ENCODE results near the gene JARID2.

DNA sequence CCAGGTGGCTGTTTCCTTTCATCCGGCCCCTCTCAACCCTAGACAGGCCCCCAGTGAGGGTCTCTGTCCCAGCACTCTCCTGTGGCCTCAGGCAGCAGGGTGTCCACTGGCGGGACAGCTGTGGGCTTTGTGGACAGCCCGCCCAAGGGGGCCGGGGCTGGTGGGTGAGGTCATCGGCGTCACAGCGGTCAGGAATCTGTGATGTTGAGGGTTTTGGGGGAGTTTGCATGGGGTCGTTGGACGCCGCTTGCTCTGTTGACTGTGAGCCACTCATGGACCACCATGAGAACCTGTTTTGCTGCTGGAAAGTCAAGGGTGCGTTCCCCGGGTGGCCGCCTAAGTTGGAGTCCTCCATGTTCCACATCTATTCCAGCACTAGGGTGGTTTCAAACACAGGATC, 270.5 kb downstream of the JARID2 start:
- TF ChIP-seq, protein P1, sequence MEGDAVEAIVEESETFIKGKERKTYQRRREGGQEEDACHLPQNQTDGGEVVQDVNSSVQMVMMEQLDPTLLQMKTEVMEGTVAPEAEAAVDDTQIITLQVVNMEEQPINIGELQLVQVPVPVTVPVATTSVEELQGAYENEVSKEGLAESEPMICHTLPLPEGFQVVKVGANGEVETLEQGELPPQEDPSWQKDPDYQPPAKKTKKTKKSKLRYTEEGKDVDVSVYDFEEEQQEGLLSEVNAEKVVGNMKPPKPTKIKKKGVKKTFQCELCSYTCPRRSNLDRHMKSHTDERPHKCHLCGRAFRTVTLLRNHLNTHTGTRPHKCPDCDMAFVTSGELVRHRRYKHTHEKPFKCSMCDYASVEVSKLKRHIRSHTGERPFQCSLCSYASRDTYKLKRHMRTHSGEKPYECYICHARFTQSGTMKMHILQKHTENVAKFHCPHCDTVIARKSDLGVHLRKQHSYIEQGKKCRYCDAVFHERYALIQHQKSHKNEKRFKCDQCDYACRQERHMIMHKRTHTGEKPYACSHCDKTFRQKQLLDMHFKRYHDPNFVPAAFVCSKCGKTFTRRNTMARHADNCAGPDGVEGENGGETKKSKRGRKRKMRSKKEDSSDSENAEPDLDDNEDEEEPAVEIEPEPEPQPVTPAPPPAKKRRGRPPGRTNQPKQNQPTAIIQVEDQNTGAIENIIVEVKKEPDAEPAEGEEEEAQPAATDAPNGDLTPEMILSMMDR (IDR thresholded peaks at IDR 0.05), result no peak
- no peak for TF ChIP-seq POLR2AphosphoS5 (IDR thresholded peaks at IDR 0.05)

Data from sigmoid colon (tissue), 4 donors.